Measurements from ENCODE around the gene AP1G1.
"Not testable (repeated sequence)": the region's sequence is repeated elsewhere in the genome, so short reads cannot be mapped to it uniquely, and the experiment has no call there.

Gene AP1G1

GRCh38 chr16:71698491-71698890, 110.1 kb downstream of the AP1G1 start:
- no peak for DNase-seq (ENCODE audit: low spot score)

- DNase-seq (ENCODE audit: low spot score) = no peak
Measured at GRCh38 chr16:71693164-71693563, 115.5 kb downstream of the AP1G1 start.

DNA sequence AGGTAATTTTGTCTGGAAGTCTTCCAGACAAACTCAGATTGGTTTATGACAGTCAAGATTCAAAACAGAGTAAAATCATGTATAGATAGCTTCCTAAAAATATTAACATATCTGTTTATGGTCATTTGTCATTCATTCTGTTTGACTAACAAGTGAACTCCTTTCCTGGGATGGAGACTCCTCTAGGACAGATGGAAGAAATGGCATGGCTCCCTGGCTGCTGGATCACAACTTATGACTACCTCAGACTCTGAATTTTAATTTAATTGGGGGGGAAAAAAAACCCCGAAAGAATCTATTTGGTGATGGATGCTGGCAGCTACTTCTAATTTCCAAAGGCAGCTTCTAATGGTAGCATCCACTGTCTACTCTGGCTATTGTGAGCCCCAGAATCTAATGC, 118.7 kb downstream of the AP1G1 start:
- DNase-seq (ENCODE audit: low spot score) = no peak

GRCh38 chr16:71687861-71688260, 120.8 kb downstream of the AP1G1 start:
- no peak for DNase-seq (ENCODE audit: low spot score)

- DNase-seq (ENCODE audit: low spot score) = not testable (repeated sequence)
Measured at GRCh38 chr16:71684280-71684679, 124.4 kb downstream of the AP1G1 start.

- peak; percentile 66 for DNase-seq (ENCODE audit: low spot score)
Measured at GRCh38 chr16:71681360-71681759, 127.3 kb downstream of the AP1G1 start.
